Trophoblast cell (in vitro differentiated cells and primary cell): ENCODE results near the gene SARS1.
"Not testable (repeated sequence)": the region's sequence is repeated elsewhere in the genome, so short reads cannot be mapped to it uniquely, and the experiment has no call there.

Experiments
- DNase-seq, 2 donors: peaks; one replicate each; pipeline ENCODE4 v3.0.0-alpha.2; 2016
- H2AFZ ChIP-seq: 2 replicates; pipeline ENCODE4 v1.6.1; 2013; ENCODE audit warnings: low read length, moderate library complexity, mild to moderate bottlenecking; ENCODE audit not compliant: insufficient read depth, poor library complexity
- H2AK5ac ChIP-seq: 2 replicates; pipeline ENCODE4 v1.6.1; 2013; ENCODE audit warnings: mild to moderate bottlenecking, low read length
- H2BK120ac ChIP-seq: 2 replicates; pipeline ENCODE4 v1.6.1; 2013; ENCODE audit warnings: low read length, mild to moderate bottlenecking, moderate library complexity; ENCODE audit not compliant: insufficient read depth, poor library complexity
- H2BK12ac ChIP-seq: 2 replicates; pipeline ENCODE4 v1.6.1; 2013; ENCODE audit warnings: mild to moderate bottlenecking, low read length, moderate library complexity
- H2BK5ac ChIP-seq: 2 replicates; pipeline ENCODE4 v1.6.1; 2013; ENCODE audit warnings: low read length, low read depth, moderate library complexity, mild to moderate bottlenecking; ENCODE audit not compliant: poor library complexity
- H3K14ac ChIP-seq: 2 replicates; pipeline ENCODE4 v1.6.1; 2013; ENCODE audit warnings: mild to moderate bottlenecking, low read length
- H3K18ac ChIP-seq: 2 replicates; pipeline ENCODE4 v1.6.1; 2013; ENCODE audit warnings: mild to moderate bottlenecking, low read length
- H3K23ac ChIP-seq: 2 replicates; pipeline ENCODE4 v1.6.1; 2013; ENCODE audit warnings: low read length
- H3K27ac ChIP-seq: 2 replicates; pipeline ENCODE4 v1.5.1; 2013; ENCODE audit warnings: low read depth, mild to moderate bottlenecking, inconsistent platforms, low read length, moderate library complexity
- H3K27me3 ChIP-seq: 2 replicates; pipeline ENCODE4 v1.6.1; 2013; ENCODE audit warnings: inconsistent platforms, mild to moderate bottlenecking, low read length, moderate library complexity; ENCODE audit not compliant: insufficient read depth
- H3K36me3 ChIP-seq, 2 experiments: 1 replicate in 1 of 2; 2 replicates in 1 of 2; pipeline ENCODE4 v1.6.1; 2013; ENCODE audit warnings: low read length in 2 of 2, mild to moderate bottlenecking in 2 of 2, moderate library complexity in 1 of 2; ENCODE audit not compliant: insufficient read depth in 2 of 2, control insufficient read depth in 1 of 2
- H3K4ac ChIP-seq: 2 replicates; pipeline ENCODE4 v1.6.1; 2013; ENCODE audit warnings: low read depth, mild to moderate bottlenecking, low read length, moderate library complexity
- H3K4me1 ChIP-seq, 2 experiments: 1 replicate in 1 of 2; 2 replicates in 1 of 2; pipeline ENCODE4 v1.6.1; 2013; ENCODE audit warnings: low read length in 2 of 2, mild to moderate bottlenecking in 2 of 2, moderate library complexity in 1 of 2; ENCODE audit not compliant: insufficient read depth in 2 of 2, control insufficient read depth in 1 of 2
- H3K4me2 ChIP-seq: 2 replicates; pipeline ENCODE4 v1.6.1; 2013; ENCODE audit warnings: inconsistent platforms, mild to moderate bottlenecking, low read length, moderate library complexity
- H3K4me3 ChIP-seq: 2 replicates; pipeline ENCODE4 v1.5.1; 2013; ENCODE audit warnings: mild to moderate bottlenecking, low read depth, low read length, inconsistent platforms
- H3K79me1 ChIP-seq: one replicate; pipeline ENCODE4 v1.6.1; 2013; ENCODE audit warnings: low read length
- H3K79me2 ChIP-seq: 2 replicates; pipeline ENCODE4 v1.6.1; 2013; ENCODE audit warnings: low read length, mild to moderate bottlenecking; ENCODE audit not compliant: control insufficient read depth, insufficient read depth, poor library complexity
- H3K9ac ChIP-seq: 2 replicates; pipeline ENCODE4 v1.6.1; 2013; ENCODE audit warnings: mild to moderate bottlenecking, low read length
- H3K9me3 ChIP-seq: 2 replicates; pipeline ENCODE4 v1.6.1; 2013; ENCODE audit warnings: low read depth, mild to moderate bottlenecking, control low read depth, inconsistent platforms, low read length; ENCODE audit not compliant: insufficient read depth
- H4K12ac ChIP-seq: 2 replicates; pipeline ENCODE4 v1.6.1; 2013; ENCODE audit warnings: low read depth, mild to moderate bottlenecking, low read length, moderate library complexity
- H4K8ac ChIP-seq: 2 replicates; pipeline ENCODE4 v1.6.1; 2013; ENCODE audit warnings: low read depth, mild to moderate bottlenecking, low read length, moderate library complexity
- H4K91ac ChIP-seq: one replicate; pipeline ENCODE4 v1.6.1; 2013; ENCODE audit warnings: low read depth, mild to moderate bottlenecking, low read length, moderate library complexity
- WGBS: extraction: QIAGEN DNeasy Blood & Tissue Kit; methylation state at CpG from one replicate; pipeline ENCODE4 v1.1.7; 2013; ENCODE audit warnings: missing lambda C conversion rate; ENCODE audit not compliant: insufficient read length, insufficient coverage; ENCODE audit errors: extremely low coverage; 5-methylcytosine and 5-hydroxymethylcytosine counted together

Gene SARS1

GRCh38 chr1:109218516-109218915 lies 4.8 kb downstream of the SARS1 start:
- H3K9me3 ChIP-seq: no peaks in the 10 kb centered on the region
- DNase-seq: peak; percentile 58 to 77
- H3K79me2 ChIP-seq: peaks cover 10% of the 10 kb centered on the region
- H2BK120ac ChIP-seq: no peak overlapping the region
- H3K27me3 ChIP-seq: no peaks in the 10 kb centered on the region
- H3K4me1 ChIP-seq: peaks cover 0 to 3% of the 10 kb centered on the region in 2 experiments
- H4K8ac ChIP-seq: no peak overlapping the region
- no peak overlapping the region for H4K12ac ChIP-seq
- no peak overlapping the region for H3K4ac ChIP-seq
- no peak overlapping the region for H3K18ac ChIP-seq
- no peak overlapping the region for H3K4me2 ChIP-seq
- H3K79me1 ChIP-seq: peaks cover 10% of the 10 kb centered on the region
- no peak overlapping the region for H2BK12ac ChIP-seq
- peaks cover 2 to 3% of the 10 kb centered on the region in 2 experiments for H3K36me3 ChIP-seq
- WGBS: no CpG with 5 or more reads among the region's 3 CpGs
- no peak overlapping the region for H2AFZ ChIP-seq
- H2AK5ac ChIP-seq: no peak overlapping the region
- H3K4me3 ChIP-seq: no peak overlapping the region
- no peak overlapping the region for H3K9ac ChIP-seq
- H4K91ac ChIP-seq: no peak overlapping the region
- no peak overlapping the region for H3K14ac ChIP-seq
- H2BK5ac ChIP-seq: no peak overlapping the region
- no peak overlapping the region for H3K27ac ChIP-seq
- no peak overlapping the region for H3K23ac ChIP-seq

- H2BK5ac ChIP-seq, H3K4me1 ChIP-seq, H3K27ac ChIP-seq, H3K18ac ChIP-seq, H3K36me3 ChIP-seq, H4K91ac ChIP-seq, H3K27me3 ChIP-seq, H3K9me3 ChIP-seq, H3K23ac ChIP-seq, H4K8ac ChIP-seq, H2AK5ac ChIP-seq, H3K79me1 ChIP-seq, H3K4ac ChIP-seq, H2BK120ac ChIP-seq, H3K9ac ChIP-seq, H4K12ac ChIP-seq, H3K79me2 ChIP-seq, H2AFZ ChIP-seq, H3K4me3 ChIP-seq, H2BK12ac ChIP-seq, H3K4me2 ChIP-seq, H3K14ac ChIP-seq: not testable (repeated sequence)
- WGBS: no CpG with 5 or more reads among the region's 9 CpGs
- peak; percentile 85 to 92 for DNase-seq
Observed at GRCh38 chr1:109221201-109221600, 7.5 kb downstream of the SARS1 start.

GRCh38 chr1:109225308-109225707 lies 11.6 kb downstream of the SARS1 start:
- Histone ChIP-seq H2AK5ac (no peak overlapping the region), H3K79me1 (no peaks in the 10 kb centered on the region), H4K12ac (no peak overlapping the region), H2AFZ (no peak overlapping the region), H3K18ac (no peak overlapping the region), H3K27ac (no peak overlapping the region), H2BK120ac (no peak overlapping the region), H3K9me3 (no peaks in the 10 kb centered on the region), H3K4me2 (no peak overlapping the region), H3K23ac (no peak overlapping the region), H3K36me3 (peaks cover 15 to 20% of the 10 kb centered on the region in 2 experiments), H3K4ac (no peak overlapping the region), H2BK12ac (no peak overlapping the region), H4K91ac (no peak overlapping the region), H3K4me1 (no peaks in the 10 kb centered on the region), H3K27me3 (no peaks in the 10 kb centered on the region), H4K8ac (no peak overlapping the region), H3K14ac (no peak overlapping the region), H3K79me2 (no peaks in the 10 kb centered on the region), H3K4me3 (no peak overlapping the region), H3K9ac (no peak overlapping the region), H2BK5ac (no peak overlapping the region)
- DNase-seq: no peak
- no CpG with 5 or more reads among the region's 3 CpGs for WGBS

GRCh38 chr1:109225711-109226445 lies 12.2 kb downstream of the SARS1 start:
- Histone ChIP-seq H4K91ac (no peak overlapping the region), H3K36me3 (peaks cover 20 to 24% of the 10 kb centered on the region in 2 experiments), H3K23ac (no peak overlapping the region), H3K27me3 (no peaks in the 10 kb centered on the region), H3K79me1 (no peaks in the 10 kb centered on the region), H2BK5ac (no peak overlapping the region), H3K18ac (no peak overlapping the region), H3K4me2 (no peak overlapping the region), H3K4me3 (no peak overlapping the region), H3K79me2 (no peaks in the 10 kb centered on the region), H2AFZ (no peak overlapping the region), H3K4me1 (no peaks in the 10 kb centered on the region), H3K27ac (no peak overlapping the region), H4K8ac (no peak overlapping the region), H2AK5ac (no peak overlapping the region), H3K9me3 (no peaks in the 10 kb centered on the region), H2BK120ac (no peak overlapping the region), H4K12ac (no peak overlapping the region), H3K4ac (no peak overlapping the region), H3K14ac (no peak overlapping the region), H3K9ac (no peak overlapping the region), H2BK12ac (no peak overlapping the region)
- no CpG with 5 or more reads among the region's 5 CpGs for WGBS
- peak; percentile 73 to 97 for DNase-seq
